A549 (cell line): ENCODE results near the gene ERBB2. TPM values are rescaled to one million over a fixed set of nuclear protein-coding genes. Genes with fewer than 3 reads are reported as not detected.
A peak's percentile ranks its signal among the peaks of the same experiment; 100 is the strongest.

Source experiments
- ATAC-seq, 2 experiments: fragments of 200-7000 bp in 1 of 2; fragments of >200 bp in 1 of 2; cut with Nextera tagmentation in 1 of 2; cut with Tn5 transposase in 1 of 2; 3 replicates each; pipeline versions ENCODE4 v1.8.0 to v1.9.1; 2018 to 2020; ENCODE audit warnings: mild to moderate bottlenecking in 1 of 2, moderate library complexity in 1 of 2
- CTCF ChIA-PET: fragments of 300-600 bp; sonication (Branson Sonifier 250); formaldehyde crosslinking; extraction: SDS; loops from one replicate; lab custom pipeline; 2021; ENCODE audit warnings: antibody characterized with exemption, inconsistent platforms; lab: Yijun Ruan, JAX
- POLR2A ChIA-PET: fragments of 350-600 bp; formaldehyde crosslinking; extraction: SDS; loops from one replicate; lab custom pipeline; 2021; ENCODE audit warnings: antibody characterized with exemption, inconsistent platforms; lab: Yijun Ruan, JAX
- DNase-seq, 2 experiments: peaks; one replicate each; pipeline versions ENCODE4 v3.0.0 to v3.0.0-alpha.2; 2011 to 2016; ENCODE audit warnings: low read depth in 1 of 2, low spot score in 1 of 2
- FAIRE-seq: peaks from 2 replicates; lab custom pipeline; 2011; peaks lifted over from hg19 to GRCh38; lab: Jason Lieb, UNC
- H3K27ac ChIP-seq, 2 experiments: fragments of >200 bp; sonication (Bioruptor Twin); formaldehyde crosslinking; 3 replicates each; pipeline ENCODE4 v1.5.1; 2016 to 2017
- H3K4me1 ChIP-seq: fragments of >200 bp; sonication (Bioruptor Twin); formaldehyde crosslinking; 3 replicates; pipeline ENCODE4 v1.6.1; 2016
- H3K4me2 ChIP-seq: fragments of >200 bp; sonication (Bioruptor Twin); formaldehyde crosslinking; 3 replicates; pipeline ENCODE4 v1.6.1; 2016
- H3K4me3 ChIP-seq: fragments of >200 bp; sonication (Bioruptor Twin); formaldehyde crosslinking; 3 replicates; pipeline ENCODE4 v1.5.1; 2016
- H3K9me3 ChIP-seq: fragments of >200 bp; sonication (Bioruptor Twin); formaldehyde crosslinking; 3 replicates; pipeline ENCODE4 v1.6.1; 2016
- CHD2 ChIP-seq: fragments of 150-350 bp; IDR thresholded peaks from 2 replicates; pipeline ENCODE4 v1.6.1; 2014; ENCODE audit warnings: low read length; ENCODE audit not compliant: partially characterized antibody
- EHF ChIP-seq: fragments of 250-450 bp; sonication (Bioruptor Pico); IDR thresholded peaks from 2 replicates; pipeline ENCODE4 v1.5.0; 2020; ENCODE audit warnings: mild to moderate bottlenecking
- FOSB ChIP-seq: fragments of 250-450 bp; sonication (Bioruptor Pico); IDR thresholded peaks from 2 replicates; pipeline ENCODE4 v1.5.0; 2020; ENCODE audit warnings: mild to moderate bottlenecking, moderate library complexity
- FOSL2 ChIP-seq, 2 experiments: fragments of 450-650 bp in 1 of 2; fragments of >200 bp in 1 of 2; sonication (Bioruptor Twin) in 1 of 2; formaldehyde crosslinking; IDR thresholded peaks; 2 replicates each; pipeline versions ENCODE4 v1.5.0 to v1.6.1; 2016 to 2020; ENCODE audit warnings: mild to moderate bottlenecking in 1 of 2, moderate library complexity in 1 of 2
- FOXS1 ChIP-seq: fragments of 250-450 bp; sonication (Bioruptor Pico); IDR thresholded peaks from 2 replicates; pipeline ENCODE4 v1.5.0; 2020; ENCODE audit warnings: mild to moderate bottlenecking, moderate library complexity
- HEYL ChIP-seq: fragments of 250-450 bp; sonication (Bioruptor Pico); IDR thresholded peaks from 2 replicates; pipeline ENCODE4 v1.8.0; 2021; ENCODE audit warnings: mild to moderate bottlenecking, moderate library complexity
- HOXB5 ChIP-seq: fragments of 250-450 bp; sonication (Bioruptor Pico); IDR thresholded peaks from 2 replicates; pipeline ENCODE4 v1.5.0; 2020; ENCODE audit warnings: mild to moderate bottlenecking, moderate library complexity
- JUN ChIP-seq, 2 experiments: fragments of >200 bp; sonication (Bioruptor Twin); formaldehyde crosslinking; IDR thresholded peaks; 2 replicates in 1 of 2; 3 replicates in 1 of 2; pipeline ENCODE4 v1.6.1; 2016 to 2017
- KDM1A ChIP-seq: fragments of 200-600 bp; sonication (generic); IDR thresholded peaks from 2 replicates; pipeline ENCODE4 v1.6.1; 2016; ENCODE audit warnings: low read depth, mild to moderate bottlenecking
- NPAS2 ChIP-seq: fragments of 250-450 bp; sonication (Bioruptor Pico); IDR thresholded peaks from 2 replicates; pipeline ENCODE4 v1.8.0; 2022; ENCODE audit warnings: mild to moderate bottlenecking, moderate library complexity, borderline replicate concordance
- WGBS: methylation state at CpG from one replicate; pipeline ENCODE4 v1.1.6; 2017; ENCODE audit errors: missing lambda C conversion rate; 5-methylcytosine and 5-hydroxymethylcytosine counted together
- polyA plus RNA-seq, 4 experiments: library from polyadenylated mRNA; depleted of rRNA in 3 of 4; stranded (reverse); fragments of >200 nt; fragmentation: RNase III in 1 of 4; extraction: RNeasy Plus Mini Kit Qiagen cat#74134 plus additional on column Dnase treatment in 1 of 4; gene quantifications; 2 replicates in 3 of 4; 3 replicates in 1 of 4; pipeline ENCODE4 v1.2.3, GENCODE V29; 2011 to 2017
- TF ChIP-seq, protein P1 (sequence below): IDR thresholded peaks from 2 replicates; pipeline ENCODE4 v1.6.1; 2012
- TF ChIP-seq, protein P2 (sequence below): IDR thresholded peaks from 2 replicates; pipeline ENCODE4 v1.6.1; 2012; ENCODE audit warnings: low read depth, borderline replicate concordance
- TF ChIP-seq, protein P3 (sequence below): IDR thresholded peaks from 2 replicates; pipeline ENCODE4 v1.6.1; 2012
- TF ChIP-seq, protein P4 (sequence below): fragments of 450-650 bp; IDR thresholded peaks from 2 replicates; pipeline ENCODE4 v1.6.1; 2014; ENCODE audit warnings: antibody characterized with exemption

ERBB2 gene
- polyA plus RNA-seq, 2 of the 4 experiments (the other 2 are of a cell fraction), result 22.4 to 32.0 TPM

DNA sequence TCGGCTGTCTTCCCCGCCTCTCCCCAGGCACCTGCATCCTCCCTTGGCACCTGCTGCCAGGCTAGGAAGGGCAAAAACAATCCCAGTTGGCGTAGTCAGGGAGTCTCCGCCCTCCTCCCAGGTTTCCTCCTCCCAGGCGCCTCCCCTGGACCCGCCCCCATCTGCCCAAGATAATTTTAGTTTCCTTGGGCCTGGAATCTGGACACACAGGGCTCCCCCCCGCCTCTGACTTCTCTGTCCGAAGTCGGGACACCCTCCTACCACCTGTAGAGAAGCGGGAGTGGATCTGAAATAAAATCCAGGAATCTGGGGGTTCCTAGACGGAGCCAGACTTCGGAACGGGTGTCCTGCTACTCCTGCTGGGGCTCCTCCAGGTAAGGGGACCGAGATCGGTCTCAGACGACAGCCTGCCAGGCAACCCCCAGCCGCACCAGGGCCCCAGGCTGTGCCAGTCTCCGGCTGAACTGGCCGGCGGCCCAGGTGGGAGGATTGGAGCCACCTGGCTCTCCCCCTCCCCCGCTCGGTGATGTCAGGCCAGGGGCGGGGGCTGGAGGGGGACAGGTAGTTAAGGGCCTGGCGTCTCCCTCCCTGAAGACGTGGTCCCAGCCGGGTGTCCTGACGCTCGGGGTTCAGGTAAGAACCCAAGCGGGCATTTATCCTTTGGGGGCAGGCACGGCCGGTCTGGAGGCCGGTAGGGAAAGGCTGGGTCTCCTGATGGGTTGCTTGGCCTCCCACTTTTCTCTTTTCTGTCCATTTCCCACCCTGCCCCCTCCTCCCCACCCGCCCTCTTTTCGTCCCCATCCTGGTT lies 38.1 kb downstream of the ERBB2 start, which contains the start of gene GRB7:
GRB7 (plus strand) TSS at position 179 of the 808 bp plus-strand sequence. CDS start 4,364 bp downstream, outside the sequence.
- FAIRE-seq (no peak), ATAC-seq (peak; percentile 48 to 76), DNase-seq (peak; percentile 70 to 98)
- peak within 1 kb of the TSS; percentile 99 for H3K4me2 ChIP-seq
- WGBS, result under 1% methylated on average over 31 of the region's 34 CpGs
- CTCF ChIA-PET, result interaction anchor here (0.6 to 2.4 kb wide), 4 partner anchors 16 to 158 kb away, joined by 3 to 21 read pairs (median 6); no protein-coding TSS in a partner anchor
- TF ChIP-seq, protein P1, sequence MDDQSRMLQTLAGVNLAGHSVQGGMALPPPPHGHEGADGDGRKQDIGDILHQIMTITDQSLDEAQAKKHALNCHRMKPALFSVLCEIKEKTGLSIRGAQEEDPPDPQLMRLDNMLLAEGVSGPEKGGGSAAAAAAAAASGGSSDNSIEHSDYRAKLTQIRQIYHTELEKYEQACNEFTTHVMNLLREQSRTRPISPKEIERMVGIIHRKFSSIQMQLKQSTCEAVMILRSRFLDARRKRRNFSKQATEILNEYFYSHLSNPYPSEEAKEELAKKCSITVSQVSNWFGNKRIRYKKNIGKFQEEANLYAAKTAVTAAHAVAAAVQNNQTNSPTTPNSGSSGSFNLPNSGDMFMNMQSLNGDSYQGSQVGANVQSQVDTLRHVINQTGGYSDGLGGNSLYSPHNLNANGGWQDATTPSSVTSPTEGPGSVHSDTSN, result no peak
- TF ChIP-seq KDM1A, result peak; percentile 68; the same call in 1 of the 2 replicates
- TF ChIP-seq JUN (IDR thresholded peaks at IDR 0.05), result peak in 1 of 2 experiments; percentile 48; a peak in 3 of 5 replicates
- H3K4me1 ChIP-seq, result peaks cover 40% of the 10 kb centered on the region
- POLR2A ChIA-PET, result interaction anchor here (2.3 kb wide), 1 partner anchor 8 kb away, joined by 19 read pairs; the partner anchor contains the start of gene MIEN1
- H3K27ac ChIP-seq, result peak within 1 kb of the TSS; percentile 73 to 87
- peak within 1 kb of the TSS; percentile 63 for H3K4me3 ChIP-seq
- H3K9me3 ChIP-seq, result no peaks in the 10 kb centered on the region

DNA sequence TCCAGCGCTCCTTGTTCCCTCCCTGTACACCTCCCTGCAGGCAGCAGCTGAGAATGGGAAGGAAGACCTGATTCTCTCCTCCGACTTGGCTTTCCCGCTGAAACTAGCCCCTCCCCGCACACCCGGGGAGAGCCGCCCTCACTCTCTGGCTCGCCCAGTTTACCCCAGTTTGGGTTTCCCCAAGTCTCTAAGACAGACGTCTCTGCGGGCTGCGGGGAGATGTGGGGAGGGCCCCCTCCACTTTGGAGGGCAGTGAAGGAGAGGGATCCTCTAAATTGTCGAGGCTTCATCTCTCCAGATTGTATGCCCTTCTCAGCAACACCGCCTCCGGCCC lies 38.7 kb downstream of the ERBB2 start:
- TF ChIP-seq HOXB5 (CRISPR knock-in tag), result no peak
- TF ChIP-seq, protein P2, sequence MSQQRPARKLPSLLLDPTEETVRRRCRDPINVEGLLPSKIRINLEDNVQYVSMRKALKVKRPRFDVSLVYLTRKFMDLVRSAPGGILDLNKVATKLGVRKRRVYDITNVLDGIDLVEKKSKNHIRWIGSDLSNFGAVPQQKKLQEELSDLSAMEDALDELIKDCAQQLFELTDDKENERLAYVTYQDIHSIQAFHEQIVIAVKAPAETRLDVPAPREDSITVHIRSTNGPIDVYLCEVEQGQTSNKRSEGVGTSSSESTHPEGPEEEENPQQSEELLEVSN, result peak; percentile 89
- TF ChIP-seq FOSB (CRISPR knock-in tag), result no peak
- TF ChIP-seq HEYL (CRISPR knock-in tag), result no peak
- TF ChIP-seq CHD2, result no peak
- TF ChIP-seq FOXS1 (CRISPR knock-in tag), result no peak
- TF ChIP-seq, protein P3, sequence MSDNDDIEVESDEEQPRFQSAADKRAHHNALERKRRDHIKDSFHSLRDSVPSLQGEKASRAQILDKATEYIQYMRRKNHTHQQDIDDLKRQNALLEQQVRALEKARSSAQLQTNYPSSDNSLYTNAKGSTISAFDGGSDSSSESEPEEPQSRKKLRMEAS, result peak; percentile 60
- no peak for TF ChIP-seq FOSL2 (IDR thresholded peaks at IDR 0.05)
- TF ChIP-seq FOSL2 (CRISPR knock-in tag; IDR thresholded peaks at IDR 0.05), result no peak
- TF ChIP-seq EHF (CRISPR knock-in tag), result no peak
- Histone ChIP-seq H3K9me3 (no peaks in the 10 kb centered on the region), H3K27ac (peak overlapping the region; percentile 73 to 87), H3K4me3 (peak overlapping the region; percentile 63), H3K4me1 (peaks cover 40% of the 10 kb centered on the region), H3K4me2 (peak overlapping the region; percentile 99)
- ChIA-PET POLR2A (interaction anchor here (1.0 to 2.3 kb wide), 2 partner anchors 9 to 39 kb away, joined by 4 to 19 read pairs; partner anchors contain the start of genes ERBB2 and MIEN1), CTCF (interaction anchor here (1.0 to 2.0 kb wide), 3 partner anchors 32 to 117 kb away, joined by 4 to 7 read pairs (median 6); no protein-coding TSS in a partner anchor)
- no peak for FAIRE-seq
- peak; percentile 60 to 78 for ATAC-seq
- peak; percentile 71 to 92 for DNase-seq
- WGBS, result 0% methylated on average over 11 of the region's 13 CpGs

DNA sequence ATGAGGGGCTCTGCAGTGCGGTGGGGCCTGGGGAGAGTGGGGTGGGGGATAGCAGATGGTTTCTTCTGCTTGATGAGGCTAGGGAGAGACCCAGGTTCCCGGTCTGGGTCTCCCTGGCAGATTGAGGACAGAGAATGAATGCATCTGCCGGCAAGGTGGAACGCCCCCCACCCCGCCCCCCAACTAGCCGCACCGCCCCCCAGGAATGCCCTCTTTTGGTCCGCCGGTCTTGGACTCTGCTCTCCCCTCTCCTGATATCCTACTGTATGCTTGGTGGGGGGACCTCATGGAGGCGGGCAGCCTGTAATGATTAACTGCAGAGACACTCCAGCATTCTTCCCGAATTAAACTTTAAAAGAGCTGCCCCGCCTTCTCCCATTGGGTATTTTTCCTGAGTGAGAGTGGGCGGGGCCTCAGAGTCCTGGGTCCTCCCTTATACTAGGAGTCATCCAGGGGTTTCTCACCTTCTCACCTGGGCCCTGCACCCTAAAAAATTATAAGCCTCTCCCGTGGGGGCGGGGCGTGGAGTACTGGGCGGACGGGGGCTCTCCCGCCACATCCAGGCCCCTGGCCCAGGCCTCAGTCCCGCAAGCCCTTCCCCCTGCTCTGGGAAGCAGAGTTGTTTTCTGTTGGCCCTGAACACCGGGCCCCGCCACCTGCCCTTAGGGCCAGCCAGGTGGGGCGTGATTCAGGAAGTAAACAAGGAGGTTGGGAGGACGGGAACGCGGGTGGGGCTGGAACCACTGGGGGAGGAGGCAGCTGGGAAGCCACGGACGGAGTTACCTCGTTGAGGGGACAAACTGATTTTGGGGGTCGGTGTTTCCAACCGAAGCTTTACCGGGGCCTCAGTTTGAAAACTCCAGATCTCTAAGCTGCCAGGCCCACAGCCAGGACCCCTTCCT lies 39.4 kb downstream of the ERBB2 start:
- peak; percentile 80 to 95 for DNase-seq
- ATAC-seq, result peak; percentile 44 to 69
- ChIA-PET CTCF (interaction anchor here (1.0 to 2.0 kb wide), 6 partner anchors 8 to 117 kb away, joined by 4 to 12 read pairs (median 6); partner anchors contain the start of gene MIEN1), POLR2A (interaction anchor here (0.7 to 2.3 kb wide), 4 partner anchors 9 to 134 kb away, joined by 4 to 19 read pairs (median 6); partner anchors contain the start of genes ERBB2, MIEN1 and PGAP3)
- peak overlapping the region; percentile 63 for H3K4me3 ChIP-seq
- H3K27ac ChIP-seq, result peak overlapping the region; percentile 73 to 87
- peak overlapping the region; percentile 99 for H3K4me2 ChIP-seq
- H3K4me1 ChIP-seq, result peaks cover 40% of the 10 kb centered on the region
- TF ChIP-seq, protein P2, result no peak
- 0 out of 2 replicates have a peak, but pooled peaks have one; percentile 43 for TF ChIP-seq FOSB (CRISPR knock-in tag)
- TF ChIP-seq, protein P3, result 0 out of 2 replicates have a peak, but pooled peaks have one; percentile 37
- no peak for TF ChIP-seq NPAS2 (CRISPR knock-in tag)
- TF ChIP-seq, protein P4, sequence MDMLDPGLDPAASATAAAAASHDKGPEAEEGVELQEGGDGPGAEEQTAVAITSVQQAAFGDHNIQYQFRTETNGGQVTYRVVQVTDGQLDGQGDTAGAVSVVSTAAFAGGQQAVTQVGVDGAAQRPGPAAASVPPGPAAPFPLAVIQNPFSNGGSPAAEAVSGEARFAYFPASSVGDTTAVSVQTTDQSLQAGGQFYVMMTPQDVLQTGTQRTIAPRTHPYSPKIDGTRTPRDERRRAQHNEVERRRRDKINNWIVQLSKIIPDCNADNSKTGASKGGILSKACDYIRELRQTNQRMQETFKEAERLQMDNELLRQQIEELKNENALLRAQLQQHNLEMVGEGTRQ, result 0 out of 2 replicates have a peak, but pooled peaks have one; percentile 7
- 4% methylated on average over 28 of the region's 32 CpGs for WGBS
- FAIRE-seq, result no peak
- H3K9me3 ChIP-seq, result no peaks in the 10 kb centered on the region
